CD8-positive, alpha-beta memory T cell (primary cell): Measurements from ENCODE around the gene COL4A1. TPM values are rescaled to one million over a fixed set of nuclear protein-coding genes. Genes with fewer than 3 reads are reported as not detected.

Source experiments
- CTCF ChIA-PET: fragments of 350-600 bp; sonication (Branson Sonifier 250); formaldehyde crosslinking; loops from one replicate; lab custom pipeline; 2021; ENCODE audit warnings: antibody characterized with exemption; lab: Charles Lee
- POLR2A ChIA-PET: fragments of 350-600 bp; sonication (Branson Sonifier 250); formaldehyde crosslinking; loops from one replicate; lab custom pipeline; 2021; ENCODE audit warnings: antibody characterized with exemption; lab: Charles Lee
- DNase-seq, 5 donors: peaks; one replicate each; pipeline versions ENCODE4 v3.0.0 to v3.0.0-alpha.2; 2020 to 2022; ENCODE audit warnings: mixed read lengths in 1 of 5
- H3K27ac ChIP-seq: one replicate; pipeline ENCODE4 v1.7.0; 2013; ENCODE audit warnings: low read depth, mild to moderate bottlenecking, low read length, moderate library complexity
- H3K27me3 ChIP-seq: 2 replicates; pipeline ENCODE4 v1.7.0; 2013; ENCODE audit warnings: low read length, mild to moderate bottlenecking; ENCODE audit not compliant: insufficient read depth, poor library complexity, severe bottlenecking
- H3K36me3 ChIP-seq: 2 replicates; pipeline ENCODE4 v1.7.0; 2013; ENCODE audit warnings: mild to moderate bottlenecking, low read length, moderate library complexity; ENCODE audit not compliant: insufficient read depth
- H3K4me1 ChIP-seq: 2 replicates; pipeline ENCODE4 v1.7.0; 2013; ENCODE audit warnings: mild to moderate bottlenecking, low read length, moderate library complexity; ENCODE audit not compliant: insufficient read depth
- H3K4me3 ChIP-seq: 2 replicates; pipeline ENCODE4 v1.7.0; 2013; ENCODE audit warnings: mild to moderate bottlenecking, low read length
- H3K9me3 ChIP-seq: 2 replicates; pipeline ENCODE4 v1.7.0; 2013; ENCODE audit warnings: mild to moderate bottlenecking, low read length
- H3K27ac Mint-ChIP-seq, 8 donors: one replicate each; pipeline ENCODE4 v1.8.0; 2020 to 2021; ENCODE audit warnings: mixed read lengths in 8 of 8, mild to moderate bottlenecking in 6 of 8, inconsistent platforms in 3 of 8, moderate library complexity in 3 of 8
- H3K27me3 Mint-ChIP-seq, 2 donors: one replicate each; pipeline ENCODE4 v1.8.0; 2020 to 2021; ENCODE audit warnings: mixed read lengths in 2 of 2, mild to moderate bottlenecking in 1 of 2, moderate library complexity in 1 of 2
- H3K36me3 Mint-ChIP-seq, 3 donors: one replicate each; pipeline ENCODE4 v1.8.0; 2020 to 2021; ENCODE audit warnings: mixed read lengths in 3 of 3, inconsistent platforms in 1 of 3, mild to moderate bottlenecking in 1 of 3
- H3K4me1 Mint-ChIP-seq, 3 donors: one replicate each; pipeline ENCODE4 v1.8.0; 2020 to 2021; ENCODE audit warnings: mixed read lengths in 3 of 3, inconsistent platforms in 1 of 3, mild to moderate bottlenecking in 1 of 3
- H3K4me3 Mint-ChIP-seq, 7 donors: one replicate each; pipeline ENCODE4 v1.8.0; 2020 to 2021; ENCODE audit warnings: mixed read lengths in 7 of 7, mild to moderate bottlenecking in 6 of 7, moderate library complexity in 4 of 7, inconsistent platforms in 2 of 7
- H3K9me3 Mint-ChIP-seq, 5 donors: one replicate each; pipeline ENCODE4 v1.8.0; 2020 to 2022; ENCODE audit warnings: mixed read lengths in 5 of 5, mild to moderate bottlenecking in 3 of 5, moderate library complexity in 2 of 5, inconsistent platforms in 1 of 5
- polyA plus RNA-seq: library from polyadenylated mRNA; unstranded; fragments of 300-500 nt; fragmentation: Illumina TruSeq; gene quantifications from one replicate; pipeline ENCODE4 v1.2.3, GENCODE V29; 2021
- total RNA-seq, 2 experiments: library from RNA; stranded (reverse); gene quantifications; one replicate each; pipeline ENCODE4 v1.2.3, GENCODE V29; 2021

Gene COL4A1
- total and polyA plus RNA-seq, 3 experiments from 2014 or later: not detected

- no peaks in the 10 kb centered on the region for H3K4me1 ChIP-seq
- peaks cover 0 to 8% (median 4%) of the 10 kb centered on the region in 5 donors for H3K9me3 Mint-ChIP-seq
- H3K27me3 Mint-ChIP-seq: peaks cover 4 to 14% of the 10 kb centered on the region in 2 donors
- ChIA-PET CTCF (no interaction called here), POLR2A (no interaction called here)
- no peak overlapping the region for H3K27ac ChIP-seq
- H3K4me3 ChIP-seq: no peak overlapping the region
- no peak overlapping the region for H3K27ac Mint-ChIP-seq
- H3K9me3 ChIP-seq: no peaks in the 10 kb centered on the region
- no peaks in the 10 kb centered on the region for H3K36me3 ChIP-seq
- no peaks in the 10 kb centered on the region for H3K36me3 Mint-ChIP-seq
- H3K4me1 Mint-ChIP-seq: no peaks in the 10 kb centered on the region
- no peak overlapping the region for H3K4me3 Mint-ChIP-seq
- no peaks in the 10 kb centered on the region for H3K27me3 ChIP-seq
- DNase-seq: no peak
Observed at GRCh38 chr13:110332750-110333149, 25.8 kb upstream of the COL4A1 start.

GRCh38 chr13:110331362-110331761, 24.4 kb upstream of the COL4A1 start:
- Histone ChIP-seq H3K27ac (no peak overlapping the region), H3K9me3 (no peaks in the 10 kb centered on the region), H3K4me3 (no peak overlapping the region), H3K36me3 (no peaks in the 10 kb centered on the region), H3K4me1 (no peaks in the 10 kb centered on the region), H3K27me3 (no peaks in the 10 kb centered on the region)
- Mint-ChIP-seq H3K4me1 (no peaks in the 10 kb centered on the region), H3K27me3 (peaks cover 8 to 26% of the 10 kb centered on the region in 2 donors), H3K27ac (no peak overlapping the region), H3K36me3 (no peaks in the 10 kb centered on the region), H3K4me3 (no peak overlapping the region), H3K9me3 (peaks cover 0 to 5% (median 4%) of the 10 kb centered on the region in 5 donors)
- CTCF ChIA-PET: no interaction called here
- POLR2A ChIA-PET: no interaction called here
- DNase-seq: no peak

DNA sequence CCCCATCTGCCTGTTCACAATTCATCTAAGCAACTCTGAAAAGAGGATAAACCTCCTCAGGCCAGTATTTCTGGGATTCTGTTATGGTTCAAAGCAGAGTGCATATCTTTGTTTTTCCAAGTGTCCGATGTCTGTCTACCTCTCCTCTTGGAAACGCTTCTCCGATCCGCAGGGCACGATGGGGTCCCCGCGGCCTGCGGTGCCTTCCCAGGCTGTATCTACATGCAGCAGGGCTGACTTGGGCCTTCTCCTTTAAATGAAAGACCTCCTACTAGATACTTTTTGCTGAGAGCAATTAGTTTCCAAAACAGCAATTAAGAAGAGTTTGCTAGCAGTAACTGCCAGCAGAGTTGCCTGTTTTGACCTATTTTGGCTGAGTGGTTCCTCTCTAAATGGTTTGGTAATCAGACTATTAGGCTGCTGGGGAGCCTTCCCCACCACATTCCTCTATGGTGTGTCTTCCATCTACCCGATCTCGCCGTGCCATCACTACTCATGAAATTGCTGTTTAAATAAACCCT, 23.6 kb upstream of the COL4A1 start:
- no peak overlapping the region for H3K4me3 ChIP-seq
- no peak overlapping the region for H3K4me3 Mint-ChIP-seq
- H3K27ac ChIP-seq: no peak overlapping the region
- no peak for DNase-seq
- peaks cover 13 to 23% of the 10 kb centered on the region in 2 donors for H3K27me3 Mint-ChIP-seq
- no peaks in the 10 kb centered on the region for H3K36me3 Mint-ChIP-seq
- no peaks in the 10 kb centered on the region for H3K4me1 ChIP-seq
- H3K4me1 Mint-ChIP-seq: no peaks in the 10 kb centered on the region
- ChIA-PET POLR2A (no interaction called here), CTCF (no interaction called here)
- no peaks in the 10 kb centered on the region for H3K36me3 ChIP-seq
- peak overlapping the region in 1 of 8 donors; percentile 74 for H3K27ac Mint-ChIP-seq
- H3K9me3 ChIP-seq: no peaks in the 10 kb centered on the region
- no peaks in the 10 kb centered on the region for H3K27me3 ChIP-seq
- H3K9me3 Mint-ChIP-seq: peaks cover 0 to 5% (median 4%) of the 10 kb centered on the region in 5 donors

GRCh38 chr13:110329798-110330461, 23.0 kb upstream of the COL4A1 start:
- Mint-ChIP-seq H3K4me3 (no peak overlapping the region), H3K36me3 (no peaks in the 10 kb centered on the region), H3K27ac (peak overlapping the region in 1 of 8 donors; percentile 74), H3K9me3 (peaks cover 0 to 5% (median 4%) of the 10 kb centered on the region in 5 donors), H3K27me3 (peaks cover 14 to 21% of the 10 kb centered on the region in 2 donors), H3K4me1 (no peaks in the 10 kb centered on the region)
- H3K36me3 ChIP-seq: no peaks in the 10 kb centered on the region
- CTCF ChIA-PET: no interaction called here
- no peaks in the 10 kb centered on the region for H3K27me3 ChIP-seq
- POLR2A ChIA-PET: no interaction called here
- H3K4me1 ChIP-seq: no peaks in the 10 kb centered on the region
- no peaks in the 10 kb centered on the region for H3K9me3 ChIP-seq
- H3K27ac ChIP-seq: no peak overlapping the region
- H3K4me3 ChIP-seq: no peak overlapping the region
- DNase-seq: no peak

- POLR2A ChIA-PET: no interaction called here
Observed at GRCh38 chr13:110329258-110329657, 22.3 kb upstream of the COL4A1 start.

DNA sequence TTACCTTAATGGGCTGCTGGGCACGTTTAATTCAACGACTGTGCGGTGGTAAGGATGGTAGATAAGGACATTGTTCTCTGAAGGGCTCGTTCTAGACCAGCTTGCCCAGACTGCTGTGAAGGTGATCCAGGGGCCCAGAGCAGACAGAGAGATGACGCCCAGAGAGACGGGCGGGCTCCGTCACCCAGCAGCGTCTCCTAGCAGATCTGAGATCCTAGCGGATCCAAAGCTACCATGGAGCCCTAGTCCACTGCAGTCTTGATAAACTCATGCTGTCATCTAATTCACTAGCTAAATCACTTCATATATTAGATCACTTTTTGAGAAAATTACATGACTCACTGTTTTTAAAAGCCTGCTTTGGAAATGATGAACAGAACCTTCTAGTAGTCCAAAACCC, 21.6 kb upstream of the COL4A1 start:
- peaks cover 0 to 2% (median 0%) of the 10 kb centered on the region in 5 donors for H3K9me3 Mint-ChIP-seq
- H3K4me3 Mint-ChIP-seq: no peak overlapping the region
- H3K27me3 Mint-ChIP-seq: peaks cover 16 to 17% of the 10 kb centered on the region in 2 donors
- no peaks in the 10 kb centered on the region for H3K4me1 ChIP-seq
- H3K36me3 ChIP-seq: no peaks in the 10 kb centered on the region
- no peak for DNase-seq
- H3K4me1 Mint-ChIP-seq: no peaks in the 10 kb centered on the region
- H3K27ac ChIP-seq: no peak overlapping the region
- no peak overlapping the region for H3K4me3 ChIP-seq
- no peaks in the 10 kb centered on the region for H3K9me3 ChIP-seq
- ChIA-PET CTCF (no interaction called here), POLR2A (no interaction called here)
- H3K27me3 ChIP-seq: no peaks in the 10 kb centered on the region
- no peak overlapping the region for H3K27ac Mint-ChIP-seq
- H3K36me3 Mint-ChIP-seq: no peaks in the 10 kb centered on the region

More at GRCh38 chr13:110329258-110329657, 22.3 kb upstream of the COL4A1 start:
- no peaks in the 10 kb centered on the region for H3K4me1 Mint-ChIP-seq
- peaks cover 0 to 2% (median 0%) of the 10 kb centered on the region in 5 donors for H3K9me3 Mint-ChIP-seq
- no peaks in the 10 kb centered on the region for H3K36me3 ChIP-seq
- CTCF ChIA-PET: no interaction called here
- DNase-seq: no peak
- H3K27ac ChIP-seq: no peak overlapping the region
- peaks cover 16 to 17% of the 10 kb centered on the region in 2 donors for H3K27me3 Mint-ChIP-seq
- no peak overlapping the region for H3K27ac Mint-ChIP-seq
- no peaks in the 10 kb centered on the region for H3K4me1 ChIP-seq
- H3K4me3 Mint-ChIP-seq: no peak overlapping the region
- H3K27me3 ChIP-seq: no peaks in the 10 kb centered on the region
- no peaks in the 10 kb centered on the region for H3K9me3 ChIP-seq
- no peaks in the 10 kb centered on the region for H3K36me3 Mint-ChIP-seq
- no peak overlapping the region for H3K4me3 ChIP-seq

DNA sequence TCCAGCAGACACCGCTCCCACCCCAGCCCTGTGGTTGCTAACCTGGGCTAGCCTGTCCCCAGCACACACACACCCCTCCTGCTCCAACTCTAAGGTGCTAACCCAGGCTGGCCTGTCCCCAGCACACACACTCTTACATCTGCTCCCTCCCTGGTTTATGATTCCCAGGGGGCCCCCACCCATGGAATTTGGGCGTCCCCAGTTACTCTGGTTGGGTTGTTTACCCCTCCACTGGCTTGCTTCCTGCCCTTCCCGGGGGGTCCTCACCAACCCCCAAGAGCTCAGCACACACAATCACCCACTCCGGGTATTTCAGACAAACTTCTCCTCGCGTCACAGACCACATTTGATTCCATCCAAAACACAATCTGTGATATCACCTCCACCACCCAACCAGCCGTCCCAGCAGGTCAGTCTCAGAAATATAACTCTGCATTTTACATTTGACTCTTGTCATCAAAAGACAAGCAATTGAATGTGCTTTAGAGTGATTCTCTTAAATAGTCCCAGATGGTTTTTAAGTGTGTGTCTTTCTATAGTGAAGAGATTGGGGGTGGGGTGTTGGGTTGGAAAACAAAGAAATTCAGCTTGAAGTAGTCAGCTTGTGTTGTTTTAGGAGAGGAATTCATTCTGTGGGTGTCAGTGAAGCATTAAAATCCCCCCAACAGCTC, 20.2 kb upstream of the COL4A1 start:
- Histone ChIP-seq H3K4me3 (no peak overlapping the region), H3K27me3 (no peaks in the 10 kb centered on the region), H3K36me3 (no peaks in the 10 kb centered on the region), H3K4me1 (no peaks in the 10 kb centered on the region), H3K27ac (no peak overlapping the region), H3K9me3 (no peaks in the 10 kb centered on the region)
- Mint-ChIP-seq H3K9me3 (peaks cover 0 to 2% (median 0%) of the 10 kb centered on the region in 5 donors), H3K4me1 (no peaks in the 10 kb centered on the region), H3K27ac (peak overlapping the region in 1 of 8 donors; percentile 39), H3K36me3 (no peaks in the 10 kb centered on the region), H3K27me3 (peaks cover 23% of the 10 kb centered on the region in 2 donors), H3K4me3 (no peak overlapping the region)
- ChIA-PET POLR2A (no interaction called here), CTCF (no interaction called here)
- DNase-seq: no peak

- Histone ChIP-seq H3K27ac (no peak overlapping the region), H3K9me3 (no peaks in the 10 kb centered on the region), H3K27me3 (no peaks in the 10 kb centered on the region), H3K4me1 (no peaks in the 10 kb centered on the region), H3K4me3 (no peak overlapping the region), H3K36me3 (no peaks in the 10 kb centered on the region)
- Mint-ChIP-seq H3K27me3 (peaks cover 23 to 28% of the 10 kb centered on the region in 2 donors), H3K4me3 (no peak overlapping the region), H3K27ac (no peak overlapping the region), H3K4me1 (no peaks in the 10 kb centered on the region), H3K9me3 (peaks cover 0 to 2% (median 0%) of the 10 kb centered on the region in 5 donors), H3K36me3 (no peaks in the 10 kb centered on the region)
- ChIA-PET POLR2A (no interaction called here), CTCF (no interaction called here)
- no peak for DNase-seq
Observed at GRCh38 chr13:110326263-110326904, 19.4 kb upstream of the COL4A1 start.
